ELF-1 (cell line): ENCODE results near the gene APOBEC3H.

Source experiments
- DNase-seq: peaks from one replicate; pipeline ENCODE4 v3.0.0-alpha.2; 2016; ENCODE audit warnings: low read depth, low spot score

APOBEC3H gene

DNA sequence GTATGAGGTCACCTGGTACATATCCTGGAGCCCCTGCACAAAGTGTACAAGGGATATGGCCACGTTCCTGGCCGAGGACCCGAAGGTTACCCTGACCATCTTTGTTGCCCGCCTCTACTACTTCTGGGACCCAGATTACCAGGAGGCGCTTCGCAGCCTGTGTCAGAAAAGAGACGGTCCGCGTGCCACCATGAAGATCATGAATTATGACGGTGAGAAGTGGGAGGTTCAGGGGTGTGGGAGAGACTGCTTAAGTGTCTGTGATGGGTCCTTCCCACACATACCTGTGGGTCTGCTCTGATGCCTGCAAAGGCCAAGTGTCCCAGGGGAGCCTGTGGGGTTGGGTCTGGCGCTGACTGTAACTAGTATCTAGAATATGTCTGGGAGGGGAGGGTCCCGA lies 16.0 kb upstream of the APOBEC3H start:
- DNase-seq = no peak

DNA sequence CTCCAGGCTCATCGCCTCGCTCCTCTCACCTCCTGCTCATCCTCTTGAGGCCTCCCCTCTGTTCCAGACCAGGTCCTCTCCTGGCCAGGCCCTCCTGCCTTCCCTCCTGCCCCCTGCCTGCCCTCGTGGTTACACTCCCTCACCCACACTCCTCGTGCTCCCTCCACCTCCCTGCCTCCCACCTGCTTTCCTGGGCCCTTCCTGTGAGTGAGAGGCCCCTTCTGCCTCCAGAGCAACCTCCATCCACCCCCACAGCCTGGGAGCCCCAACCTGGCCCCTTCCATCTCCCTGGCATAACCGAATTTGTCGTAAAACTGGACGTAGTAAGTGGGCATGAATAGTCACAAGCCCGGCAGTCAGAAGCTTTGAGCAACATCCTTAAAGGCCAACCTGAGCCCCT lies 15.4 kb upstream of the APOBEC3H start:
- DNase-seq = no peak

DNA sequence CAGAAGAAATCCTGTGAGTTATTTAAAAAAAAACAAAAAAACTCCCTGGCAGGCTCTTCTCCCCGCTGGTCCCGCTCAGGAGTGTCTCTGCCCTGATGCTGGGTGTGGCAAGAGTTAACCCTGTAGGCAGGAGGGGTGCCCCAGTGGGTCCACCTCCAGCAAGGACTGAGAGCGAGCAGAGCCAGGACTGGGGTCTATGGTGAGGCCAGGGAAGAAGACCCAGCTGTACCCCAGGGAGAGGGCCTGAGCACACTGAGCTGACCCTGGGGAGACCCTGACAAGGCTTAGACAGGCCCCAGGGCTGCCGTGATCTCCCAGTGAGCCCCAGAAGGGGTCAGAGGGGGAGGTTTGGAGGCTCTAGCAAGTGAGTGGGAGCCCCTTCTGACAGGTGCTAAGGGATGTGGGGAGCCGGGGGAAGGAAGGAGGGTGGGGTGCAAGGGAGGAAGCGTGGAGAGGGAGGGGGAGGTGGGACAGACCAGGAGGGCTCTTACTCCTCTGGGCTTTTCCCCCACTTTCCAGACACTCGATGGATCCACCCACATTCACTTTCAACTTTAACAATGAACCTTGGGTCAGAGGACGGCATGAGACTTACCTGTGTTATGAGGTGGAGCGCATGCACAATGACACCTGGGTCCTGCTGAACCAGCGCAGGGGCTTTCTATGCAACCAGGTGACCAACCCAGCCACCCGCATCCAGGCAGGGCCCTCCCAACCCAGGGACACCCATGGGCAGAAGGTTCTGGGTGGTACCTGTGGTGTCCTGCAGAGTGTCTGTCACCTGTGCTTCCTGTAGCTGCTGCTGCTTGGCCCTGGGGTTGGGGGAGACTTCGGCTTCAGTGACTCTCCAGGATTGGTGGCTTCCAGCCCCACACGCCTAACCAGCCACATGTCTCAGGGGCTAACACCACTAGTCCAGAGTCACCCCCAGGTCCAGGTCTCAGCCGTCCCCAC lies 13.6 kb upstream of the APOBEC3H start:
- DNase-seq = no peak

DNA sequence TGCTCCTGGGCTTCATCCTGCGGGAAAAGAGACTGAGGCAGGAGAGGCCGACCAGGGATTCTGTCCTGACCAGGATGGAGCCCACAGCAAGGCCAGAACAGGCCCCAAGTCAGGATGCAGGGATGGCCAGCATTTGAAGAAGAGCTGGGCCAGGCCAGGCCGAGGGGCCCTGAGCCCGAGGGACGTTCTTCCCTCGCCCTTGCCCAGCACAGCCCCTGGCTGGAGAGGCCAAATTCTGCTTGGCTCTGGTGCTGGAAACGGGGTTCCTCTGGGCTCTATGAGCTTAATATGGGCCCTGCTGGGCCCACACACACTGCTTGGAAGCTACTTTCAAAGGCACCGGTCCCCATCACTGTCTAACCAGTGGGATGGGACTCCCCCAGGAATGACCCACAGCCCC lies 12.4 kb upstream of the APOBEC3H start:
- DNase-seq = no peak

DNA sequence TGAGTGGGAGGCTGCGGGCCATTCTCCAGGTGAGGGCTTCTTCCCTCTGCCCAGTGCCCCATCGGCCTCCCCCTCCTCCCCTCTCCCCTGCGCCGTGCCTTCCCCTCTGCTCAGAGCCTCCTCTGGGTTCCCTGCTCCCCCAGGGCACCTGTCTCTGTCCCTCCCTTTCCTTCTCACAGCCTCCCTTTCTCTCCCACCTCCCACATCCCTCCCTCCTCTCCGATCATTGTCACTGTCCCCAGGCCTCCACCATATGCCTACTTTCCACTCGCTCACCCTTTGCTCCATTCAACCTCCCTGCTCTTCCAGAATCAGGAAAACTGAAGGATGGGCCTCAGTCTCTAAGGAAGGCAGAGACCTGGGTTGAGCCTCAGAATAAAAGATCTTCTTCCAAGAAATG lies 9.9 kb upstream of the APOBEC3H start:
- no peak for DNase-seq

DNA sequence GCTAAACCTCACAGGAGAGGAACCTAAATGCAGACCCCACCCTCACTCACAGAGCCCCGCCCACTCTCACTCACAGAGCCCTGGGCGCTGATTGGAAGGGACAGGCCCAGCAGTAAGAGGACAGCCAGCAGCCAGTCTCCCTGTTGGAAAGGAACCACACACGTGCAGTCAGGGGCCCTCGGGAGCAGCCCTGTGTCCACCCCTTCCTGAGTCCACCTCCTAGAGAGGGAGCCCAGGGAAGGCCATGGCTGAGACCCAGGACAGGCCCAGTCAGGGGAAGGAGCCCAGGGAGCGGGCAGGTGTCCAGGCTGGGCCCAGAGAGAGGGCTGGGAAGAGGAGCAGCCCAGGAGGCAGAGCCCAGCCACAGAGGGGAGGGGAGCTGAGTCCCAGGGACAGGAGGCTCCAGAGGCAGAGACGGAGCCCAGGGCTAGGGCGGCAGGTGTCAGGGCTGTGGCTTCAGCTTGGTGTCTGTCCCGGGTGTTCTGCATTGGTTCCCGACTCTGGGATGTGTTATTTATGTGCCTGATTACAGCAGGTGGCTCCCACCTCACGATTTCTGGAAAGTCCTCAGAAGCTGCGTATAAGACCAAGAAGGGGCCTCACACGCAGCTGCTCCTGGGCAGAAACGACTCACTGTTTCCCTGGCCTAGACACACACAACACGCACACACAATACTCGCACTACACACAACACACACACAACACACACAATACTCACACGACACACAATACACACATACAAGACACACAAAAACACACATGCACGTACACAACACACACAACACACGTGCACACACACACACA lies 9.0 kb upstream of the APOBEC3H start:
- DNase-seq = peak; percentile 76

DNA sequence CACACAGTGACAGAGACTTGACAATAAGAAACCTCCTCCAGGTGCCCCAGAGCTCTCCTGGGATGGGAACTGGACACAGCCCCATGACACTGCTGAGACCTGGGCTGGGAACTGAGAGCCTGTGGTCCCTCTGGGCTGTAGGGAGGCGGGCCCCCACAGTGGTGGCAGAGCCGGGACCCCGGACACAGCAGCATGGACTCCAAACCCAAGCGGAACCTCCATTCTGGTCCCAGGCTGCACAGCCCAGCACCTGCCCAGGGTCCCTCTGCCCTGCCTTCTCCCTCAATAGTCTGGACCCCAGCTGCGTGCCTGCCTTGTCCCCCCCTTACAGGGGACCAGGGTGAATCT lies 8.4 kb upstream of the APOBEC3H start:
- no peak for DNase-seq

- DNase-seq = no peak
Measured at GRCh38 chr22:39089928-39090327, 7.1 kb upstream of the APOBEC3H start.

GRCh38 chr22:39090426-39091064 lies 6.5 kb upstream of the APOBEC3H start:
- no peak for DNase-seq

DNA sequence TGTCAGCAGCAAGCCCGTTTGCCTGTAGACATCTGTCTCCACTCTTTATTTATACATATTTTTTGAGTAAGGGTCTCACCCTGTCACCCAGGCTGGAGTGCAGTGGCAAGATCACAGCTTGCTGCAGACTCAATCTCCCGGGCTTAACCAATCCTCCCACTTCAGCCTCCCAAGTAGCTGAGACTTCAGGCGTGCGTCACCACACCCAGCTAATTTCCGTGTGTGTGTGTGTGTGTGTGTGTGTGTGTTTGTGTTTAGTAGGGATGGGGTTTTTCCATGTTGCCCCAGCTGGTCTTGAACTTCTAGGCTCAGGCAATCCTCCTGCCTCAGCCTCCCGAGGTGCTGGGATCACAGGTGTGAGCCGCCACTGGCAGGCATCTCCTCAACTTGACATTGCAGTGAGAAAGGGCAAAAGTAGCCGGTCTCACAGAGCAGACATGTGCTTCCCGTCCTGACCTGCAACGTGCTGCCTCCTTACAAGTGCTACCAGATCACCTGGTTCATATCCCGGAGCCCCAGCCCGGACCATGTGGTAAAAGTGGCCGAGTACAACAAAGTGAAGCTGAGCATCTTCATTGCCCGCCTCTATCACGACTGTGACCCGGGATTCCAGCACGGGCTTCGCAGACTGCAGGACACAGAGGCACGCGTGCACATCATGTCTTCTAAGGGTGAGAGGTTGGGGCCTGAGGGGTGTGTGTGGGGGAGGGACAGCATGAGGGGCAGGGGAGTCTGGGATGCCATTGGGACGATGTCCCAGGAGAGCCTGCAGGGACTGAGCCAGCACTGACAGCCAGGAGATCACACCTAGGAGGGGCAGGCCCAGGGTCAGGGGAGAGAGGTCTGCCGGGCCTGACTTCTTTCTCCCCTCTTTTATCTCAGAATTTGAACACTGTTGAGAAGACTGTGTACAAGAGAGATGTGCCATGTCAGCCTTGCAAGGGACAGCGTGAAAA lies 5.6 kb upstream of the APOBEC3H start:
- no peak for DNase-seq

GRCh38 chr22:39092111-39092862 lies 4.8 kb upstream of the APOBEC3H start:
- DNase-seq = no peak

DNA sequence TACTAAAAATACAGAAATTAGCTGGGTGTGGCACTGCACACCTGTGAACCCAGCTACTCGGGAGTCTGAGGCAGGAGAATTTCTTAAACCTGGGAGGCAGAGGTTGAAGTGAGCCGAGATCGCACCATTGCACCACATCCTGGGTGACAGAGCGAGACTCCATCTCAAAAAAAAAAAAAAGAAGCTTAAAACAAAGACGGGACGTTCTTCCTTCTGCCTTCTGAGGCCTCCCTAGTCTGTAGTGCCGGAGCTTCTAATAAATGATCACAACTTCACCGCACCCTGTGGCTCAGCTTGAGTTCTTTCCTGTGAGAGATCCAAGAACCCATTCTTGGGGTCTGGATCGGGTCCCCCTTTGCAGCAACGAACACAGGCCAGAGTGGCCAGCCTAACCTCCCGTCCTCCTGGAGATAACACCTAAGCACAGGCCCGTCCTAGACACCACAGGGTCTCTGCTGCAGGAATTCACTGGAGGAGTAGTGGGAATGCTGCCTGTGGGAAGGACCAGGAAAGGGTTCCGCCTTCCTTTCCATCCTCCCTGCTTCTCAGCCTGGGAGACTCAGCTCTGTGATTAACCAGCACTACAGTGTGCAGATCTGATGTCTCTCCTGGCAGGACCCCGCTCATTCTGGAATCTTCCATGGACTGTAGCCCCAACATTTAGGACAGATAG lies 2.2 kb upstream of the APOBEC3H start:
- no peak for DNase-seq

DNA sequence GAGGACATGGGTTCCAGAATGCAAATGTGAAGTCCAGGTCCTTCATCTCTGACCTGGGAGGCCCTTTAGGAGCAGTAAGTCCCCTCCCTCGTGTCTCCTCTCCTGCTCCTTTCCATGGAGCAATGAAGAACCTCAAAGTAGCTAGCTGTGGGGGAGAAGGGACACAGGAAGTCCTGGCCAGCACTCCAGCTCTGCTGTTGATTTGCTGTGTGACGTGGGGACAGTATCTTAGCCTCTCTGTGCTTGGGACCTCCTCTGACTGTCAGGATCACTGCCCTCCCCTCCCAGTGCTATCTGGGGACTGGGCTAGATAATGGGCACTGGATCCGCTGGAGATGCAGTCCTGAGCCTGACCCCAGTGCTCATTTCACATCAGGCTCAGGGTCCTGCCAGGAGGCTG lies 1.1 kb upstream of the APOBEC3H start:
- no peak for DNase-seq

- DNase-seq = peak; percentile 62
Measured at GRCh38 chr22:39098026-39098425, 982 bp downstream of the APOBEC3H start.

DNA sequence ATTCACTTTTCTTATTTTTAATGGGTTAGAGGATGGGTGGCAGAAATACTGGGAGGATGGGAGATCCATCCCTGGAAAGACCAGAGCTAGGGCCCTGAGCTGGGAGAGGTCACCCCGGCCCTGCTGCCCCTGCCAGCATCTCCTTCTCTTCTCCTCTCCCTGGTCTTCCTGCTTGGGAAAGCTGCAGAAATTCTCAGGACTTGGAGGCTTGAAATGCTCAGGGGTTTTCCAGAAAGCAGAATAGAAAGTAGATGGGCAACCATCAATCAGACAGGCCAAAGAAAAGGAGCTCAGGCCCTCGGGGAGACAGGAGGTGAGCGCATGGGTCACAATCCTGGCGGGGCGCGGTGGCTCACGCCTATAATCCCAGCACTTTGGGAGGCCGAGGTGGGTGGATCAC lies 1.5 kb downstream of the APOBEC3H start:
- no peak for DNase-seq

DNA sequence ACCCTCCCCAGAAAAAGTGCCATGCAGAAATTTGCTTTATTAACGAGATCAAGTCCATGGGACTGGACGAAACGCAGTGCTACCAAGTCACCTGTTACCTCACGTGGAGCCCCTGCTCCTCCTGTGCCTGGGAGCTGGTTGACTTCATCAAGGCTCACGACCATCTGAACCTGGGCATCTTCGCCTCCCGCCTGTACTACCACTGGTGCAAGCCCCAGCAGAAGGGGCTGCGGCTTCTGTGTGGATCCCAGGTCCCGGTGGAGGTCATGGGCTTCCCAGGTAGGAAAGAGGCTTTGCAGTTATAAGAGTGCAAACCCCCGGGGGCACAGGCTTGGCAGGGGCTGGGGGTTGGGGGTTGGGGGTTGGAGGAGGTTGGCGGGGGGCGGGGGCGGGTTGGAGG lies 4.2 kb downstream of the APOBEC3H start:
- DNase-seq = no peak

- DNase-seq = no peak
Measured at GRCh38 chr22:39103431-39103830, 6.4 kb downstream of the APOBEC3H start.

- no peak for DNase-seq
Measured at GRCh38 chr22:39106326-39106725, 9.3 kb downstream of the APOBEC3H start.

DNA sequence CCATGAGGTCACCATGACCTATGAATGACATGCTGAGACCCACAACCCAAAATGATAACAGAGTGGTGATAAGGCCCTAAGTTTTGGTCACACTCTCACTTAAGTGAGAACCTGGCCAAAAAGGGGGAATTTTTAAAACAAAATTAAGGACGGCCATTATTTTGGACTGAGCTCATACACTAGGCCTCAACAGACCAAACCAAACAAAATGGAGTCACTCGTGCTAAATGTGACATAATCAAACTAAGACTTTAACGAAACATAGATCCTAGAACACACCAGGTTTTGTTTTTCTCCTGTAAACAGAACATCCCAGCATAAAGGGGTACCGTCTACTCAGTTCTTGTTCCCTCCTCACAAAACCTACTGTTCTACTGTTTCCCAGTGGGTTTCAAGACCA lies 11.4 kb downstream of the APOBEC3H start:
- DNase-seq = no peak

DNA sequence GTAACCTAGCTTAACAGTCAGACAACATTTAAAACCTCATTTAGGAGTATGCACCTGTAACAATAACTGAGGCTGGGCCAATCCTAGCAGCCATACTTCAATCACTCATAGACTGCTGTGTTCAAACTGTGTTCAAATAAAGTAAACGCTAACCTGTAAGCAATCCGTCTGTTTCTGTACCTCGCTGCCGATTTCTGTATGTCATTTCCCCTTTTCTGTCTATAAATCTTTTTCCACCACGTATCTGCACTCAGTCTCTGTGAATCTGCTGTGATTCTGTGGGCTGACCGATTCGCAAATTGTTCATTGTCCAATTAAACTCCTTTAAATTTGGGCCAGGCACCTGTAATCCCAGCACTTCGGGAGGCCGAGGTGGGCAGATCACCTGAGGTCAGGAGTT lies 12.3 kb downstream of the APOBEC3H start:
- DNase-seq = no peak
